ENCODE results near the gene YRDC.
"Not testable (repeated sequence)": the region's sequence is repeated elsewhere in the genome, so short reads cannot be mapped to it uniquely, and the experiment has no call there.

YRDC gene

DNA sequence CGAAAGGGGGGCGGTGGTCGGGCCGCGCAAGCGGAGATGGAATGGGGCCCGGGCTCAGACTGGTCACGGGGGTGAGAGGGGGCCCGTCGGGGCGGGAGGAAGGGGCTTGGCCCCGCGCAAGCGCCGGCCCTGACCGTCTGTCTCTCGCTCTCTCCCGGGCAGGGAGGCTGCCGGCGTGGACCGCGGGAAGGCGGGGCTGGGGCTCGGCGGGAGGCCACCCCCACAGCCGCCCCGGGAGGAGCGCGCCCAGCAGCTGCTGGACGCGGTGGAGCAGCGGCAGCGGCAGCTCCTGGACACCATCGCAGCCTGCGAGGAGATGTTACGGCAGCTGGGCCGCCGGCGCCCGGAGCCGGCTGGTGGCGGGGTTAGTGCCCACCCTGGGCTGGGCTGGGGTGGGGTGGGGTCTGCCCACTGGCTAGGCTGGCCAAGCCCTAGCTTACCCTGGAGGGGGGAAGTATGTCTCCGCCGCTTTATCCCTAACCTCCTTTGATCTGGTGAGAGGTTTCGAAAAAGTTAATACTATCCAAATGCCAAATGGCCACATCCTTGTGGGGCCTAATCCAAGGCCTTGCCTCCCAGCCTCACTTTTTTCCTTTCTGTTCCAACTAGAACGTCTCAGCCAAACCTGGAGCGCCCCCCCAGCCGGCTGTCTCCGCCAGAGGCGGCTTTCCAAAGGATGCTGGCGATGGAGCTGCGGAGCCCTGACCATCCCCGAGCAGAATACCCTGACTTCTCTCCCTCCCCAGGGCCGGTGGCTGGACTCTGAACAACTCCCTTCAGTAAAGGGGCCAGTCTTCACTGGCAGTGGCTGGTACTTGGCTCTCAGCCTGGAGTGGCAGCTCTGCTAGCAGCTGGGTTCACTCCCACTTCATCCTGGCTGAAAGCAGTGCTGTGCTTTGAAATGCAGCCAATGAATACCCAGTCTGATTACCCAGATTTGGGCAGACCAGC lies 636 bp upstream of the YRDC start:
- Mint-ChIP-seq H3K36me3 (ENCODE audit: low read depth) (peaks cover 83% of the 10 kb centered on the region), H3K27ac (peak overlapping the region; percentile 95), H3K4me3 (peak overlapping the region; percentile 90), H3K4me1 (ENCODE audit: low read depth) (peaks cover 49% of the 10 kb centered on the region), H3K27me3 (no peaks in the 10 kb centered on the region), H3K9me3 (no peaks in the 10 kb centered on the region)
- DNase-seq = no peak

DNA sequence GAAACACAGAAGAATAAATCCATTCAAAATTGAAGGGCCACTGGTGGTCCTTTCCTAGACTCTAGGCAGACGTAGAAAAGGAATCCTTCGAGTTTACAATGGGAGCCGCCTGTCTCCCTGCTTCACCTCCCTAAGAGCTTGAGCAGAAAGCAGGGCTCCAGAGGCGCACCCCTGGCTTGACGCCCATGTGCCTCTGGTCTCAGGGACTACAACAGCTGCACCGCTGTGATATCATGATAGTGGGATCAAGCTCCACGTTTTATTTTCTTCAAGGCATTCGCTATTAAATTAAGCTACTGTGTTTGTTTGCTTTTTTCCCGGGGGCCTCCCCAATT lies 821 bp downstream of the YRDC start:
- DNase-seq = no peak
- H3K27ac Mint-ChIP-seq = peak overlapping the region; percentile 92
- peaks cover 49% of the 10 kb centered on the region for H3K4me1 Mint-ChIP-seq (ENCODE audit: low read depth)
- H3K9me3 Mint-ChIP-seq = no peaks in the 10 kb centered on the region
- H3K27me3 Mint-ChIP-seq = no peaks in the 10 kb centered on the region
- peak overlapping the region; percentile 92 for H3K4me3 Mint-ChIP-seq
- H3K36me3 Mint-ChIP-seq (ENCODE audit: low read depth) = peaks cover 86% of the 10 kb centered on the region

DNA sequence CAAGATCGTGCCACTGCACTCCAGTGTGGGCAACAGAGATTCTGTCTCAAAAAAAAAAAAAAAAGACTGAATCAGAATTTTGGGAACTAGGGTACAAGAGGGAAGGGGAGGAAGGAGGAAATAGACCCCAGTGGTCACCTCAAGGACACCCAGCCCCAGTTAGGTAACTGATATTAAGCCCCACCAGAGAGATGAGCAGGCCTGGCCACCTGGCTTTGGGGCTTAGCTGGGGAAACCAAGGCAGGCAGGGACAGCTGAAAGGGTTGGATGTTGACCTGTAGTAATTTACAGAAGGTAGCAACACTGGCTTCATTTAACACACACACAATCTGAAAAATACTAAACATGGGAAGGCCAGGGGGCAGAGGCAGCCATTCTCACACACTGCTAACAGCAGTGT lies 5.6 kb downstream of the YRDC start:
- no peak overlapping the region for H3K4me3 Mint-ChIP-seq
- DNase-seq = no peak
- peaks cover 83% of the 10 kb centered on the region for H3K36me3 Mint-ChIP-seq (ENCODE audit: low read depth)

DNA sequence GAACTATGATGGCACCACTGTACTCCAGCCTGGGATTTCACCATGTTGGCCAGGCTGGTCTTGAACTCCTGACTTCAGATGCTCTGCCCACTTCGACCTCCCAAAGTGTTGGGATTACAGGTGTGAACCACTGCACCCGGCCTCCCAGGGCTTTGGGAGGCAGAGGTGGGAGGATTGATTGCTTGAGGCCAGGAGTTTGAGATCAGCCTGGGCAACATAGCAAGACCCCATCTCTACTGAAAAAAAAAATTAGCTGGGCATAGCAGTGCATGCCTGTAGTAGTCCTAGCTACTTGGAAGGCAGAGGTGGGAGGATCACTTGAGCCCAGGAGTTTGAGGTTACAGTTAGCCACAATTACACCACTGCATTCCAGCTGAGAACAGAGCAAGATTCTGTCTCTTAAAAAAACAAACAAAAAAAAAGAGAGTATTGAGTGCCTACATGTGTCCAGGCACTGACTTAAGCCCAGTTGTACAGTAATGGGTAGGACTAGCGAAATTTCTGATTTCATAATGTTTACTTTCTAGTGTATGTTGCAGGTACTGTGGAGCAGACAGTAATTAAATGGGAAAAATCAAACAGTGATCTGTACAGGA lies 10.2 kb downstream of the YRDC start:
- H3K27me3 Mint-ChIP-seq = peaks cover 17% of the 10 kb centered on the region
- H3K4me1 Mint-ChIP-seq (ENCODE audit: low read depth) = peaks cover 26% of the 10 kb centered on the region
- no peak overlapping the region for H3K27ac Mint-ChIP-seq
- H3K36me3 Mint-ChIP-seq (ENCODE audit: low read depth) = peaks cover 38% of the 10 kb centered on the region
- H3K9me3 Mint-ChIP-seq = no peaks in the 10 kb centered on the region
- no peak for DNase-seq
- H3K4me3 Mint-ChIP-seq = no peak overlapping the region

More for the DNA sequence above, 5.6 kb downstream of the YRDC start:
- H3K4me1 Mint-ChIP-seq (ENCODE audit: low read depth) = peaks cover 21% of the 10 kb centered on the region
- no peaks in the 10 kb centered on the region for H3K27me3 Mint-ChIP-seq
- H3K9me3 Mint-ChIP-seq = no peaks in the 10 kb centered on the region
- no peak overlapping the region for H3K27ac Mint-ChIP-seq

DNA sequence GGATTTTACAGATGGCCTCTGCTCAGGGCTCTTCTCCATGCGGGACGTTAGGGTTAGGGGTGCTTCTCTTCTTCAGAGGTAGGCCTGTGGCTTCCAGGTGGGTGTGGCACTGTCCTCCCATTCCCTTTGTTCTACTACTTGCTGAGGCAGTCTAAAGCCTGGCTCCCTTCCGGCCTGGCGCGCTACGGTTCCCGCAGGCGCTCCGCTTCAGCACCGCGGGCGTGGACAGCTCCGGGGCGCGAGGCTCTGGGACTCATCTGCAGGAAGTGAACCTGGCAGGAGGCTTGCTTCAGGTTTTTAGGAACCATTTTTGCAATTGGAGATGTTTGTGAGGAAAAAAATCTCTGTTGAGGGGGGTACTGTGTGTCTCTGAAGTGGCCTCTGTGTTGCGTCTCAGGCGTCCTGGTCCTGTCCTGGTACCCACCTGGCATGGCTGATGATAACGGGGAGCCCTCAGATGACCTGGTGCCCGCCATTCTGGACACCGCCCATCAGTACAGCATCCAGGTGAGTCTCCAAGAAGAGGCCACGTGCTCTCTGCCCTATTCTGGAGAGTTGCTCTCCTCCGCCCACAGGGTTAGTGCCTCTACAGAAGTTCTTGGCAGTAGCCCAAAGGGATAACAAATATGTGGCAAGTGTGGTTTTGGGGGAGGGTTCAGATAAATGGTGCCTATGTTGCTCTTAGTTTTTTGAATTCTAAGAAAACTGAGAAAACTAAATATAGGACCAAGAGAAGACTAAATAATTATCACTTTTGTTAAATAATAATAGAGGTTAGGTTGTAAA lies 12.5 kb downstream of the YRDC start:
- H3K4me1 Mint-ChIP-seq (ENCODE audit: low read depth) = peaks cover 26% of the 10 kb centered on the region
- DNase-seq = peak; percentile 67
- peaks cover 40% of the 10 kb centered on the region for H3K27me3 Mint-ChIP-seq
- peaks cover 22% of the 10 kb centered on the region for H3K36me3 Mint-ChIP-seq (ENCODE audit: low read depth)
- H3K27ac Mint-ChIP-seq = no peak overlapping the region
- H3K9me3 Mint-ChIP-seq = no peaks in the 10 kb centered on the region
- H3K4me3 Mint-ChIP-seq = peak overlapping the region; percentile 72

DNA sequence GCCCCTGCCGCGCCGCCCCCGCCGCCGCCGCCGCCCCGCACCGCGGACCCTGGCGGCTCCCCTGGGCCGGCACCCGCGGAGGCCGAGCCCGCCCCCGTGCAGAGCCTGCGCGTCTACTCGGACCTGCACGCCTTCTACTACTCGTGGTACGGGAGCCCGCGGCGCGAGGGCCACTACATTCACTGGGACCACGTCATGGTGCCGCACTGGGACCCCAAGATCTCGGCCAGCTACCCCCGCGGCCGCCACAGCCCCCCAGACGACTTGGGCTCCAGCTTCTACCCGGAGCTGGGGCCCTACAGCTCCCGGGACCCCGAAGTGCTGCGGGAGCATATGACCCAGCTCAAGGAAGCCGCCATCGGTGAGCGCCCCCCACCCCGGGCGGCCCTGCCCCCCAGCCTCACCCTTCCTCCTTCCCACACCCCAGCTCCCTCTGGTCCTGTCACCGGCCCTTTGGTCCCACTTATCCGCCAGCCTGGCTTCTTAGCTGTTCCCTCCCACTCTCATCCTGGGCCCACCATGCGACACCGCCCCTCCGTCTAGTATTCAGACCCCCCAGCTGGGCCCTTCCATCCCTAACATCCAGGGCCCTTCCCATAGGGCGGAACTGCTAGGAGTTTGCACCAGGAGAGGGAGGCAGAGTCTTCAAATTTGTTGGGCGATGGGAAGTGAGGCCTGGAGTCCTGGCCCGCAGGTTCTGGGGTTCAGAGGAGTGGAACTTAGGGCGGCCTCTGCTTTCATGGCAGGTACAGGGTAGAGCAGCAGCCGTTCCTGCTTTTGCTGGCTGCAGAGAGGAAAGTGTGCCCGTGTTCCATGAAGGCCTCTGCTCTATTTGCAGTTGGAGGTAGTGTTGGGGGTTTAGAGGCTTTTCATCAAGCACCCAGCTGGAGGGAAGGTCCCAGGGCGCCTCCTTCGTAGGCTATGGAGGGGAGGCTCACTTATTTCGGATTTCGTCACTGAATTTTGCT lies 13.4 kb downstream of the YRDC start:
- H3K9me3 Mint-ChIP-seq = no peaks in the 10 kb centered on the region
- peaks cover 47% of the 10 kb centered on the region for H3K27me3 Mint-ChIP-seq
- H3K4me1 Mint-ChIP-seq (ENCODE audit: low read depth) = peaks cover 26% of the 10 kb centered on the region
- DNase-seq = no peak
- peak overlapping the region; percentile 72 for H3K4me3 Mint-ChIP-seq
- no peak overlapping the region for H3K27ac Mint-ChIP-seq
- peaks cover 13% of the 10 kb centered on the region for H3K36me3 Mint-ChIP-seq (ENCODE audit: low read depth)

DNA sequence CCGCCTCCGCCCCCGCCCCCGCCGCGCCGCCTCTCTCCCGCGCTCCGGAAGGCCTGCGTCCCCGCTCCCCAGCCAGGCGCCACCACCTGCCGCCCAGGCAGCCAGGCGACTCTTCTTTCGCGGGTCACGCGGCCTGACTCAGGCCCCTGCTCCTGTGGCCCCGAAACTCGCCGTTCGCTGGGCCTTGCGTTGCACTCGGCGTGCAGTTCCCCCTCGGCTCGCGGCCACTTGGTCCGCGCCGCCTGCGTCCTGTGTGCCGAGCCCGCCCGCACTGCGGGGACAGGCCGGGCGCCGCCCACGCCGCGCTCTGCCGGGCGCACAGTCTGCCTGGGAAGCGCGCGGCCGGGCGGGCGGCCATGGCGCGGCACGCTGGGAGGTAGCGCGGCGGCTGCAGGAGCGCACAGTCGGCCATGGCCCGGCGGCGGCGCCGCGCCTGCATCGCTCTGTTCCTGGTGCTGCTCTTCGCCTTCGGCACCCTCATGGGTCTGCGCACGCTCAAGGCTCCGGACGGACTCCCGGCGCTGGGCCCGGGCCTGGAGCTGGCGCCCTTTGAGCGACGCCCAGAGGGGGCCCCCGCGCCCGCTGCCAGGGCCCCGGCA lies 14.1 kb downstream of the YRDC start, which contains the start of gene MANEAL:
Gene MANEAL, plus strand, starts transcription at position 75 of the 599 bp plus-strand sequence. Its CDS starts 336 bp downstream, at position 411.
- H3K27me3 Mint-ChIP-seq = peaks cover 47% of the 10 kb centered on the region
- DNase-seq = peak; percentile 61
- no peak within 1 kb of the TSS for H3K27ac Mint-ChIP-seq
- peak within 1 kb of the TSS; percentile 72 for H3K4me3 Mint-ChIP-seq
- peaks cover 26% of the 10 kb centered on the region for H3K4me1 Mint-ChIP-seq (ENCODE audit: low read depth)
- no peaks in the 10 kb centered on the region for H3K9me3 Mint-ChIP-seq
- peaks cover 5% of the 10 kb centered on the region for H3K36me3 Mint-ChIP-seq (ENCODE audit: low read depth)

DNA sequence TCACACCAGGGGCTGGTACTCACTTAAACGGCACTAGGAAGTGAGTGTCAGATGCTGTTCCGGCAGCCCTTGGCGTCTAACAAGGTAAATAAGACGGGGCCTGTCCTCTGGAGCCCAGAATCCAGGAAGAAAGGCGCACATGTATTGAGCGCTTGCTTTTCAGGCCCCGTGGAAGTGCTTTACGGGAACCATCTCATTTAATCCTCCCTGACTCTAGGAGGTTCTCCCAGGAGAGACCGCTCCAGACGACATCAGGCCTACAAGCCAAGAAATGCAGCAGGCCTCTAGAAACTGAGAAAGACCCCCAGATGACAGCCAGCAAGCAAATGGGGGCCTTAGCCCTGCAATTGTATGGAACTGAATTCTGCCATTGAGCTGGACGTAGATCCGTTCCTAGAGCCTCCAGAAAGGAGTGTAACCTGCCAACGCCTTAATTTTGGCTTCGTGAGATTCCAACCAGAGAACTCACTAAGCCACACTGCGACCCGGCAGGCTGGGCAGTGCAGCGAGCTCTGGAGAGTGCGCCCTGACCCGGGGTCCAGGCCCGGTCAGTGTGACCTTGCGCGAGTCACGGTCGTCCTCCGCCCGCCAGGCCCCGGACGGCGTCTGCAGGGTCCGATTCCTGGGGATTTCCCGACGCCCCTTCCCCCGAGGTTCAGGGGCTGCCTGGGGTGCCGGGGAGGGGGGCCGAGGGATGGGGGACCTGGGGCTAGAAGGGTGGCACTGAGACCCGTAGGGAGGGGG lies 14.9 kb downstream of the YRDC start:
- DNase-seq = no peak
- H3K4me3 Mint-ChIP-seq = peak overlapping the region; percentile 35
- H3K36me3 Mint-ChIP-seq (ENCODE audit: low read depth) = peaks cover 1% of the 10 kb centered on the region
- peaks cover 53% of the 10 kb centered on the region for H3K27me3 Mint-ChIP-seq
- no peak overlapping the region for H3K27ac Mint-ChIP-seq
- H3K4me1 Mint-ChIP-seq (ENCODE audit: low read depth) = peaks cover 26% of the 10 kb centered on the region
- no peaks in the 10 kb centered on the region for H3K9me3 Mint-ChIP-seq

DNA sequence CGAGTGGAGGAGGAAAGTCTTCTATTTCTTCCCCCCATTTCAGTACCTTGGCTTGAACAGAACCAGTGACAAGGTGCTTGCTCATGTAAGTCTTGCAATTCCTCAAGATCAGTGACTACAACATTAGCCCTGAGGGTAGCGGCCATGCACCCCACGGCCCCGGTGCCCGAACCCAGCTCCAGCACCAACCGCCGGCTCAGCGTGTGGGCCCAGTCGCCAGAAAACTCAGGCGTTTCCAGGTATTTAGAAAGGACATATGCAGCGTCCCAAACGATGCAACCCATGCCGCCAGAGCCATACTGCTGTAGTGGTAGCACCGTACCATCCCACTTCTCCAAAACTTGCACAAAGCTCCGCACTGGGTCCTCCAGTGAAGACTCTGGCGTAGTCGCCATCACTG lies 25.5 kb downstream of the YRDC start:
- peaks cover 17% of the 10 kb centered on the region for H3K27me3 Mint-ChIP-seq
- no peaks in the 10 kb centered on the region for H3K36me3 Mint-ChIP-seq (ENCODE audit: low read depth)
- no peak overlapping the region for H3K4me3 Mint-ChIP-seq
- H3K27ac Mint-ChIP-seq = no peak overlapping the region
- H3K4me1 Mint-ChIP-seq (ENCODE audit: low read depth) = peaks cover under 1% of the 10 kb centered on the region
- DNase-seq = no peak
- H3K9me3 Mint-ChIP-seq = no peaks in the 10 kb centered on the region

DNA sequence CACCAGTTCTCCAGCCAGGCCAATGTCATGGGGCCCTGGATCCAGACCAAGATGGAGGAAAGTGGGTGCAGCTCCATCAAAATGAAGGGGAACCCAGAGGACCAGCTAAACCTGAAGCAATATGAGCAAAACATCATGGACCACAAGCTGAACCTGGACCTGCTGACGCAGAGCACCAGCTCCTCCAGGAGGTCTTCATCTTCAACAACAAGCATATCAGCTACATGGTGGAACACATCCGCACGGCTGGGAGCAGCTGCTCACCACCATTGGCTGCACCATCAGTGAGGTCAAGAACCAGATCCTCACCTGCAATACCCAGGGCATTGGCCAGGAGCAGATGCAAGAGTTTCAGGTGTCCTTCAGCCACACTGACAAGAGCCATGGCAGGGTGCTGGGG lies 29.4 kb downstream of the YRDC start:
- Mint-ChIP-seq H3K4me1 (ENCODE audit: low read depth) (peaks cover 11% of the 10 kb centered on the region), H3K27me3 (peaks cover 8% of the 10 kb centered on the region), H3K4me3 (no peak overlapping the region), H3K27ac (no peak overlapping the region), H3K36me3 (ENCODE audit: low read depth) (no peaks in the 10 kb centered on the region), H3K9me3 (no peaks in the 10 kb centered on the region)
- no peak for DNase-seq

DNA sequence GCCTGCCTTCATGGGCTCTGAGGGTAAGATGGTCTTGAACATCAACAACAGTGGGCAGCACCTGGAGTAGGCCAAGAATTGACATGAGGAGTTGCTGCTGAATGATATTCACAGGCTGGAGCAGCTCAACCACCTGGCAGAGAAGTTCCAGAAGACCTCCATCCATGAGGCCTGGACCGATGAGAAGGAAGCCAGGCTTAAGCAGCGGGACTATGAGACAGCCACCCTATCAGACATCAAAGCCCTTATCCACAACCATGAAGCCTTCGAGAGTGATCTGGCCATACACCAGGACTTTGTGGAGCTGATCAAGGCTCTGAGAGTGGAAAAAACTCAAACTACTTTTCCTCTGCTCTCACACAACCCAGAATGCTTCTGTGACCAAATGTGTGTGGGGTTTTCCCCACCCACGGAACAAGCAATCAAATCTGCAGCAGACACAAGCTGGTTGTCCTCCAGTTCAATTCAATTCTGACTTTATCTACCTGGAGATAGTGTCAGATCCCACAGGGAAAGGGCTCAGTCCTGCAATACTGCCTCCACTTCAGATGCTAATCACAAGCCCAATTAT lies 31.0 kb downstream of the YRDC start:
- Mint-ChIP-seq H3K4me3 (no peak overlapping the region), H3K9me3 (no peaks in the 10 kb centered on the region), H3K4me1 (ENCODE audit: low read depth) (peaks cover 11% of the 10 kb centered on the region), H3K27me3 (peaks cover 14% of the 10 kb centered on the region), H3K36me3 (ENCODE audit: low read depth) (no peaks in the 10 kb centered on the region), H3K27ac (peak overlapping the region; percentile 37)
- no peak for DNase-seq

DNA sequence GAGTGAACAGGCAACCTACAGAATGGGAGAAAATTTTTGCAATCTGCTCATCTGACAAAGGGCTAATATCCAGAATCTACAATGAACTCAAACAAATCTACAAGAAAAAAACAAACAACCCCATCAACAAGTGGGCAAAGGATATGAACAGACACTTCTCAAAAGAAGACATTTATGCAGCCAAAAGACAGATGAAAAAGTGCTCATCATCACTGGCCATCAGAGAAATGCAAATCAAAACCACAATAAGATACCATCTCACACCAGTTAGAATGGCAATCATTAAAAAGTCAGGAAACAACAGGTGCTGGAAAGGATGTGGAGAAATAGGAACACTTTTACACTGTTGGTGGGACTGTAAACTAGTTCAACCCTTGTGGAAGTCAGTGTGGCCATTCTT lies 36.6 kb downstream of the YRDC start:
- not testable (repeated sequence) for H3K4me3 Mint-ChIP-seq; H3K36me3 Mint-ChIP-seq (ENCODE audit: low read depth); DNase-seq; H3K4me1 Mint-ChIP-seq (ENCODE audit: low read depth); H3K9me3 Mint-ChIP-seq; H3K27ac Mint-ChIP-seq
- H3K27me3 Mint-ChIP-seq = peaks cover 55% of the 10 kb centered on the region

DNA sequence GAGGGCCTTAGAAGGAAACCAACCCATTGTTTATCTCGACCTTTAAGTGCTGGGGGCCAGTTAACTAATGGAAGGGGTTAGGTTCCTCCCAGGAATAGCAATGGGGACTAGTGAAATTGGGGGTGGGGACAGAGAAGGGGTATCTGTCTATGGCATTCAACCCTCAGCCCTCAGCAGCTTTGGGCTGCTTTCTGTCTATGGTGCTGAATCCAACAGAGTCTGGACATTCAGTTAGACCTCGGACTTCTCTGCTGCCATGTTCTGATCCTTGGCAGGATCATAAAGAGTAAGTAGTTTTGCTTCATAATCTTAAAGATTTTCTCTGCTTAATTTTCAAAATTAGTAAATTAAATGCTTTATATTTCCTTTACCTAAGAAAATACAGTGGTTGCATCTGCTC lies 40.5 kb downstream of the YRDC start:
- H3K4me1 Mint-ChIP-seq (ENCODE audit: low read depth) = peaks cover 17% of the 10 kb centered on the region
- H3K4me3 Mint-ChIP-seq = no peak overlapping the region
- peaks cover 86% of the 10 kb centered on the region for H3K27me3 Mint-ChIP-seq

More for the DNA sequence above, 40.5 kb downstream of the YRDC start:
- Mint-ChIP-seq H3K36me3 (ENCODE audit: low read depth) (no peaks in the 10 kb centered on the region), H3K27ac (no peak overlapping the region), H3K9me3 (no peaks in the 10 kb centered on the region)
- DNase-seq = no peak

Data from activated T-cell treated with anti-CD3 and anti-CD28 coated beads, Interleukin-2, amount 50 U/mL, for 24 hours (primary cell).